ENCODE data around the gene HMGN1.

- no peak for TF ChIP-seq POLR2AphosphoS5 (IDR thresholded peaks at IDR 0.05; ENCODE audit: low read depth, low read length)
- TF ChIP-seq, protein P1, sequence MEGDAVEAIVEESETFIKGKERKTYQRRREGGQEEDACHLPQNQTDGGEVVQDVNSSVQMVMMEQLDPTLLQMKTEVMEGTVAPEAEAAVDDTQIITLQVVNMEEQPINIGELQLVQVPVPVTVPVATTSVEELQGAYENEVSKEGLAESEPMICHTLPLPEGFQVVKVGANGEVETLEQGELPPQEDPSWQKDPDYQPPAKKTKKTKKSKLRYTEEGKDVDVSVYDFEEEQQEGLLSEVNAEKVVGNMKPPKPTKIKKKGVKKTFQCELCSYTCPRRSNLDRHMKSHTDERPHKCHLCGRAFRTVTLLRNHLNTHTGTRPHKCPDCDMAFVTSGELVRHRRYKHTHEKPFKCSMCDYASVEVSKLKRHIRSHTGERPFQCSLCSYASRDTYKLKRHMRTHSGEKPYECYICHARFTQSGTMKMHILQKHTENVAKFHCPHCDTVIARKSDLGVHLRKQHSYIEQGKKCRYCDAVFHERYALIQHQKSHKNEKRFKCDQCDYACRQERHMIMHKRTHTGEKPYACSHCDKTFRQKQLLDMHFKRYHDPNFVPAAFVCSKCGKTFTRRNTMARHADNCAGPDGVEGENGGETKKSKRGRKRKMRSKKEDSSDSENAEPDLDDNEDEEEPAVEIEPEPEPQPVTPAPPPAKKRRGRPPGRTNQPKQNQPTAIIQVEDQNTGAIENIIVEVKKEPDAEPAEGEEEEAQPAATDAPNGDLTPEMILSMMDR (IDR thresholded peaks at IDR 0.05), result no peak
- no peak for TF ChIP-seq SMC3 (IDR thresholded peaks at IDR 0.05; ENCODE audit: low read depth, low read length)
- no peak for TF ChIP-seq JUND (IDR thresholded peaks at IDR 0.05)
- no peak for TF ChIP-seq GABPA (IDR thresholded peaks at IDR 0.05; ENCODE audit: low read depth)
- no peak for TF ChIP-seq EZH2phosphoT487 (IDR thresholded peaks at IDR 0.05; ENCODE audit: borderline replicate concordance, low read depth)
- TF ChIP-seq, protein P2, sequence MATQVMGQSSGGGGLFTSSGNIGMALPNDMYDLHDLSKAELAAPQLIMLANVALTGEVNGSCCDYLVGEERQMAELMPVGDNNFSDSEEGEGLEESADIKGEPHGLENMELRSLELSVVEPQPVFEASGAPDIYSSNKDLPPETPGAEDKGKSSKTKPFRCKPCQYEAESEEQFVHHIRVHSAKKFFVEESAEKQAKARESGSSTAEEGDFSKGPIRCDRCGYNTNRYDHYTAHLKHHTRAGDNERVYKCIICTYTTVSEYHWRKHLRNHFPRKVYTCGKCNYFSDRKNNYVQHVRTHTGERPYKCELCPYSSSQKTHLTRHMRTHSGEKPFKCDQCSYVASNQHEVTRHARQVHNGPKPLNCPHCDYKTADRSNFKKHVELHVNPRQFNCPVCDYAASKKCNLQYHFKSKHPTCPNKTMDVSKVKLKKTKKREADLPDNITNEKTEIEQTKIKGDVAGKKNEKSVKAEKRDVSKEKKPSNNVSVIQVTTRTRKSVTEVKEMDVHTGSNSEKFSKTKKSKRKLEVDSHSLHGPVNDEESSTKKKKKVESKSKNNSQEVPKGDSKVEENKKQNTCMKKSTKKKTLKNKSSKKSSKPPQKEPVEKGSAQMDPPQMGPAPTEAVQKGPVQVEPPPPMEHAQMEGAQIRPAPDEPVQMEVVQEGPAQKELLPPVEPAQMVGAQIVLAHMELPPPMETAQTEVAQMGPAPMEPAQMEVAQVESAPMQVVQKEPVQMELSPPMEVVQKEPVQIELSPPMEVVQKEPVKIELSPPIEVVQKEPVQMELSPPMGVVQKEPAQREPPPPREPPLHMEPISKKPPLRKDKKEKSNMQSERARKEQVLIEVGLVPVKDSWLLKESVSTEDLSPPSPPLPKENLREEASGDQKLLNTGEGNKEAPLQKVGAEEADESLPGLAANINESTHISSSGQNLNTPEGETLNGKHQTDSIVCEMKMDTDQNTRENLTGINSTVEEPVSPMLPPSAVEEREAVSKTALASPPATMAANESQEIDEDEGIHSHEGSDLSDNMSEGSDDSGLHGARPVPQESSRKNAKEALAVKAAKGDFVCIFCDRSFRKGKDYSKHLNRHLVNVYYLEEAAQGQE (IDR thresholded peaks at IDR 0.05; ENCODE audit: low read depth, low read length), result no peak
Observed at GRCh38 chr21:39319814-39320332, 29.0 kb downstream of the HMGN1 start.

Data from SK-N-SH (cell line).